GM21576 (cell line): ENCODE data around the gene SLC7A1.
A peak's percentile ranks its signal among the peaks of the same experiment; 100 is the strongest.
"Not testable (repeated sequence)": the region's sequence is repeated elsewhere in the genome, so short reads cannot be mapped to it uniquely, and the experiment has no call there.

Experiments
- ATAC-seq: cut with Tn5 transposase; IDR thresholded peaks from one replicate; pipeline ENCODE4 v1.9.1; 2021; ENCODE audit warnings: mild to moderate bottlenecking, moderate library complexity; ENCODE audit not compliant: unreplicated experiment

The SLC7A1 gene

GRCh38 chr13:29595380-29596063, at the start of gene SLC7A1:
TSS of gene SLC7A1 (minus strand) at chr13:29595688. CDS start at chr13:29536188, 59,500 bp downstream.
- peak; percentile 85 for ATAC-seq

- ATAC-seq = no peak
These were observed 45.2 kb upstream of the SLC7A1 start for GRCh38 chr13:29640665-29641064.

- not testable (repeated sequence) for ATAC-seq
These were observed 41.3 kb upstream of the SLC7A1 start for GRCh38 chr13:29636831-29637230.

- no peak for ATAC-seq
These were observed 29.5 kb upstream of the SLC7A1 start for GRCh38 chr13:29624997-29625396.

- no peak for ATAC-seq
These were observed 26.4 kb upstream of the SLC7A1 start for GRCh38 chr13:29621841-29622240.

GRCh38 chr13:29621051-29621800, 25.7 kb upstream of the SLC7A1 start:
- ATAC-seq = no peak

- ATAC-seq = no peak
These were observed 24.5 kb upstream of the SLC7A1 start for GRCh38 chr13:29619995-29620394.

GRCh38 chr13:29613101-29613500, 17.6 kb upstream of the SLC7A1 start:
- ATAC-seq = no peak

- no peak for ATAC-seq
These were observed 12.0 kb upstream of the SLC7A1 start for GRCh38 chr13:29607465-29607864.

- ATAC-seq = no peak
These were observed 10.5 kb upstream of the SLC7A1 start for GRCh38 chr13:29605860-29606526.

- ATAC-seq = no peak
These were observed 2.8 kb upstream of the SLC7A1 start for GRCh38 chr13:29598321-29598720.

- no peak for ATAC-seq
These were observed 2.2 kb upstream of the SLC7A1 start for GRCh38 chr13:29597706-29598105.

- ATAC-seq = no peak
These were observed 1.8 kb upstream of the SLC7A1 start for GRCh38 chr13:29597246-29597645.

- ATAC-seq = no peak
These were observed 553 bp upstream of the SLC7A1 start for GRCh38 chr13:29596064-29596418.

- peak; percentile 31 for ATAC-seq
These were observed 643 bp downstream of the SLC7A1 start for GRCh38 chr13:29594710-29595379.

- ATAC-seq = peak; percentile 25
These were observed 1.2 kb downstream of the SLC7A1 start for GRCh38 chr13:29594303-29594709.

- ATAC-seq = no peak
These were observed 1.7 kb downstream of the SLC7A1 start for GRCh38 chr13:29593605-29594297.

GRCh38 chr13:29591310-29591709, 4.2 kb downstream of the SLC7A1 start:
- no peak for ATAC-seq

- ATAC-seq = no peak
These were observed 5.5 kb downstream of the SLC7A1 start for GRCh38 chr13:29589967-29590366.

- no peak for ATAC-seq
These were observed 6.3 kb downstream of the SLC7A1 start for GRCh38 chr13:29589234-29589633.

- ATAC-seq = no peak
These were observed 7.8 kb downstream of the SLC7A1 start for GRCh38 chr13:29587645-29588044.
